HG02678 (cell line): ENCODE data around the gene FBXL15.

Experiments
- ATAC-seq: cut with Tn5 transposase; IDR thresholded peaks from one replicate; pipeline ENCODE4 v1.9.1; 2021; ENCODE audit warnings: mild to moderate bottlenecking, moderate library complexity; ENCODE audit not compliant: unreplicated experiment

FBXL15 gene

GRCh38 chr10:102397222-102398171 lies 23.1 kb upstream of the FBXL15 start:
- ATAC-seq, result no peak

- ATAC-seq, result no peak
Measured at GRCh38 chr10:102398172-102399020, 22.2 kb upstream of the FBXL15 start.

GRCh38 chr10:102399217-102400021 lies 21.2 kb upstream of the FBXL15 start:
- peak; percentile 47 for ATAC-seq

- no peak for ATAC-seq
Measured at GRCh38 chr10:102400076-102400475, 20.6 kb upstream of the FBXL15 start.

- ATAC-seq, result no peak
Measured at GRCh38 chr10:102400598-102401341, 19.9 kb upstream of the FBXL15 start.

GRCh38 chr10:102401342-102401654 lies 19.3 kb upstream of the FBXL15 start:
- no peak for ATAC-seq

- ATAC-seq, result no peak
Measured at GRCh38 chr10:102401735-102402511, 18.7 kb upstream of the FBXL15 start.

- no peak for ATAC-seq
Measured at GRCh38 chr10:102402512-102402896, 18.1 kb upstream of the FBXL15 start.

GRCh38 chr10:102403115-102403514 lies 17.5 kb upstream of the FBXL15 start:
- no peak for ATAC-seq

GRCh38 chr10:102404361-102405107 lies 16.1 kb upstream of the FBXL15 start:
- no peak for ATAC-seq

GRCh38 chr10:102405108-102405571 lies 15.5 kb upstream of the FBXL15 start:
- no peak for ATAC-seq

- no peak for ATAC-seq
Measured at GRCh38 chr10:102405632-102406031, 15.0 kb upstream of the FBXL15 start.

GRCh38 chr10:102406815-102407214 lies 13.8 kb upstream of the FBXL15 start:
- no peak for ATAC-seq

GRCh38 chr10:102407425-102408130 lies 13.1 kb upstream of the FBXL15 start:
- no peak for ATAC-seq

GRCh38 chr10:102408131-102408727 lies 12.4 kb upstream of the FBXL15 start:
- no peak for ATAC-seq

- no peak for ATAC-seq
Measured at GRCh38 chr10:102408728-102409603, 11.7 kb upstream of the FBXL15 start.
